LNCAP (cell line): Measurements from ENCODE around the gene TPCN2.

Source experiments
- CTCF ChIP-seq: fragments of 450-650 bp; IDR thresholded peaks from 2 replicates; pipeline ENCODE4 v1.5.1; 2017; ENCODE audit warnings: mild to moderate bottlenecking

TPCN2 gene

GRCh38 chr11:69169479-69169878 is 120.7 kb downstream of the TPCN2 start:
- TF ChIP-seq CTCF, result no peak

GRCh38 chr11:69170704-69171103 is 122.0 kb downstream of the TPCN2 start:
- no peak for TF ChIP-seq CTCF

GRCh38 chr11:69171476-69172240 is 122.9 kb downstream of the TPCN2 start:
- no peak for TF ChIP-seq CTCF

GRCh38 chr11:69172674-69173073 is 123.9 kb downstream of the TPCN2 start:
- TF ChIP-seq CTCF, result no peak

- no peak for TF ChIP-seq CTCF
Observed at GRCh38 chr11:69173331-69173730, 124.6 kb downstream of the TPCN2 start.

- TF ChIP-seq CTCF, result no peak
Observed at GRCh38 chr11:69173925-69174581, 125.3 kb downstream of the TPCN2 start.

- TF ChIP-seq CTCF, result no peak
Observed at GRCh38 chr11:69174841-69175240, 126.1 kb downstream of the TPCN2 start.
